GM23338 (cell line): ENCODE measurements around the gene RPS4Y1. TPM values are rescaled to one million over a fixed set of nuclear protein-coding genes. Genes with fewer than 3 reads are reported as not detected.

Source experiments
- ATAC-seq: fragments of 200-7000 bp; cut with Tn5 transposase; 3 replicates; pipeline ENCODE4 v1.9.1; 2020
- DNase-seq: peaks from one replicate; pipeline ENCODE4 v3.0.0-alpha.2; 2015; ENCODE audit warnings: low spot score
- H2AFZ ChIP-seq: fragments of 200-600 bp; sonication (generic); 2 replicates; pipeline ENCODE4 v1.8.0; 2016; ENCODE audit warnings: antibody characterized with exemption, mild to moderate bottlenecking, moderate library complexity
- H3F3A ChIP-seq: fragments of 200-600 bp; sonication (generic); replicated peaks from 2 replicates; pipeline ENCODE4 v1.8.0; 2017; ENCODE audit warnings: antibody characterized with exemption, mixed run types, low read depth
- H3K27ac ChIP-seq: fragments of 200-600 bp; sonication (generic); 2 replicates; pipeline ENCODE4 v1.6.1; 2016; ENCODE audit warnings: low read depth
- H3K27me3 ChIP-seq: fragments of 200-600 bp; sonication (generic); 2 replicates; pipeline ENCODE4 v1.8.0; 2016; ENCODE audit warnings: mild to moderate bottlenecking, mixed run types, moderate library complexity; ENCODE audit not compliant: insufficient read depth
- H3K36me3 ChIP-seq: fragments of 200-600 bp; sonication (generic); 2 replicates; pipeline ENCODE4 v1.8.0; 2016; ENCODE audit warnings: mild to moderate bottlenecking; ENCODE audit not compliant: insufficient read depth
- H3K4me1 ChIP-seq: fragments of 200-600 bp; sonication (generic); 2 replicates; pipeline ENCODE4 v1.8.0; 2016; ENCODE audit warnings: mild to moderate bottlenecking, moderate library complexity; ENCODE audit not compliant: insufficient read depth
- H3K4me2 ChIP-seq: fragments of 200-600 bp; sonication (generic); 2 replicates; pipeline ENCODE4 v1.7.1; 2017; ENCODE audit warnings: mixed run types
- H3K4me3 ChIP-seq: fragments of 200-600 bp; sonication (generic); 2 replicates; pipeline ENCODE4 v1.6.1; 2016; ENCODE audit warnings: mixed run types
- H3K79me2 ChIP-seq: fragments of 200-600 bp; sonication (generic); replicated peaks from 2 replicates; pipeline ENCODE4 v1.8.0; 2017; ENCODE audit warnings: mild to moderate bottlenecking; ENCODE audit not compliant: insufficient read depth
- H3K9me2 ChIP-seq: fragments of 200-600 bp; sonication (generic); 2 replicates; pipeline ENCODE4 v1.8.0; 2017; ENCODE audit not compliant: insufficient read depth
- H4K20me1 ChIP-seq: fragments of 200-600 bp; sonication (generic); replicated peaks from 2 replicates; pipeline ENCODE4 v1.8.0; 2017; ENCODE audit warnings: mild to moderate bottlenecking; ENCODE audit not compliant: insufficient read depth
- H3K27ac Mint-ChIP-seq: 2 replicates; pipeline ENCODE4 v1.8.0; 2020; ENCODE audit warnings: inconsistent platforms, mild to moderate bottlenecking, moderate library complexity, mixed read lengths
- H3K27me3 Mint-ChIP-seq: 3 replicates; pipeline ENCODE4 v1.8.0; 2022; ENCODE audit warnings: low read depth, mild to moderate bottlenecking, moderate library complexity, mixed read lengths, inconsistent platforms; ENCODE audit not compliant: insufficient read depth, poor library complexity
- H3K36me3 Mint-ChIP-seq: 3 replicates; pipeline ENCODE4 v1.8.0; 2021; ENCODE audit warnings: low read depth, mild to moderate bottlenecking, inconsistent platforms, moderate library complexity, mixed read lengths
- H3K4me1 Mint-ChIP-seq: 3 replicates; pipeline ENCODE4 v1.8.0; 2020; ENCODE audit warnings: mild to moderate bottlenecking, inconsistent platforms, mixed read lengths
- H3K4me3 Mint-ChIP-seq: 3 replicates; pipeline ENCODE4 v1.8.0; 2021; ENCODE audit warnings: moderate library complexity, mild to moderate bottlenecking, inconsistent platforms, mixed read lengths
- H3K9me3 Mint-ChIP-seq: 3 replicates; pipeline ENCODE4 v1.8.0; 2020; ENCODE audit warnings: moderate library complexity, mild to moderate bottlenecking, inconsistent platforms, mixed read lengths
- CREB1 ChIP-seq: fragments of 250-450 bp; sonication (Bioruptor Pico); IDR thresholded peaks from 2 replicates; pipeline ENCODE4 v1.5.0; 2020; ENCODE audit warnings: low read depth, mild to moderate bottlenecking, moderate library complexity
- EZH2phosphoT487 ChIP-seq: fragments of 200-600 bp; sonication (generic); IDR thresholded peaks from one replicate; pipeline ENCODE4 v1.8.1; 2018; ENCODE audit warnings: antibody characterized with exemption; ENCODE audit not compliant: unreplicated experiment
- JUNB ChIP-seq: IDR thresholded peaks from one replicate; pipeline ENCODE4 v1.6.1; 2016; ENCODE audit warnings: antibody characterized with exemption; ENCODE audit not compliant: unreplicated experiment
- POLR2AphosphoS5 ChIP-seq: IDR thresholded peaks from 2 replicates; pipeline ENCODE4 v1.6.1; 2016; ENCODE audit warnings: antibody characterized with exemption, low read depth
- STAT1 ChIP-seq: IDR thresholded peaks from one replicate; pipeline ENCODE4 v1.6.1; 2016; ENCODE audit warnings: antibody characterized with exemption; ENCODE audit not compliant: unreplicated experiment
- ZNF114 ChIP-seq: fragments of 250-450 bp; sonication (Bioruptor Pico); IDR thresholded peaks from 2 replicates; pipeline ENCODE4 v1.5.0; 2020; ENCODE audit warnings: mild to moderate bottlenecking, moderate library complexity
- polyA plus RNA-seq: library from polyadenylated mRNA; unstranded; fragments of >200 nt; fragmentation: Nextera tagmentation; extraction: Ambion mirVana; gene quantifications from 2 replicates; pipeline ENCODE4 v1.2.1, GENCODE V29; 2016
- total RNA-seq: library from RNA; depleted of rRNA; stranded (reverse); fragments of >200 nt; shearing (Covaris generic); gene quantifications from 2 replicates; pipeline ENCODE4 v1.2.3, GENCODE V29; 2014
- TF ChIP-seq, protein P1 (sequence below): fragments of 250-450 bp; sonication (Bioruptor Pico); IDR thresholded peaks from 2 replicates; pipeline ENCODE4 v1.5.0; 2020; ENCODE audit warnings: mild to moderate bottlenecking, moderate library complexity
- TF ChIP-seq, protein P2 (sequence below), 2 experiments: fragments of 200-600 bp in 1 of 2; sonication (generic) in 1 of 2; conservative IDR thresholded peaks; 2 replicates each; pipeline versions ENCODE4 v1.5.1 to v1.6.1; 2016 to 2017; ENCODE audit warnings: antibody characterized with exemption in 2 of 2, low read depth in 2 of 2, mild to moderate bottlenecking in 2 of 2, moderate library complexity in 1 of 2

RPS4Y1 gene
- total and polyA plus RNA-seq, 2 experiments from 2014 or later: 216 to 294 TPM

DNA sequence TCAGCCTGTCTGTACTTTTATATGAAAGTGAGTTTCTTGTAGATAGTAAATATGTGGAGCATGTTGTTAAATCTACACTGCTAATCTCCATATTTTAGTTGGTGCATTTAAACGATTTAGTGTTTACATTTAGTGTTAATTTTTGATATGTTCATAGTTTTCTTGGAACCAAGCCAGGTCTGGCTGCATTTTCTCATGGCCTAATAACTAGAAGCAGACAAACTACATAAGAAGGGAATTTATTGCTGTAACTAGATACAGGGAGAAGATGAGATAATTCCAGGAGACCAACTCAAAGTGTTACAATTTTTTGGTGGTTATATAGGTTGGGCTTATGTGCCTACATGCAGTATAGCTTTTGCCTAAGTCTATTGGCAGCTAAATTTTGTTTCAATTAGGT, 32.8 kb downstream of the RPS4Y1 start (continued):
- TF ChIP-seq, protein P1, sequence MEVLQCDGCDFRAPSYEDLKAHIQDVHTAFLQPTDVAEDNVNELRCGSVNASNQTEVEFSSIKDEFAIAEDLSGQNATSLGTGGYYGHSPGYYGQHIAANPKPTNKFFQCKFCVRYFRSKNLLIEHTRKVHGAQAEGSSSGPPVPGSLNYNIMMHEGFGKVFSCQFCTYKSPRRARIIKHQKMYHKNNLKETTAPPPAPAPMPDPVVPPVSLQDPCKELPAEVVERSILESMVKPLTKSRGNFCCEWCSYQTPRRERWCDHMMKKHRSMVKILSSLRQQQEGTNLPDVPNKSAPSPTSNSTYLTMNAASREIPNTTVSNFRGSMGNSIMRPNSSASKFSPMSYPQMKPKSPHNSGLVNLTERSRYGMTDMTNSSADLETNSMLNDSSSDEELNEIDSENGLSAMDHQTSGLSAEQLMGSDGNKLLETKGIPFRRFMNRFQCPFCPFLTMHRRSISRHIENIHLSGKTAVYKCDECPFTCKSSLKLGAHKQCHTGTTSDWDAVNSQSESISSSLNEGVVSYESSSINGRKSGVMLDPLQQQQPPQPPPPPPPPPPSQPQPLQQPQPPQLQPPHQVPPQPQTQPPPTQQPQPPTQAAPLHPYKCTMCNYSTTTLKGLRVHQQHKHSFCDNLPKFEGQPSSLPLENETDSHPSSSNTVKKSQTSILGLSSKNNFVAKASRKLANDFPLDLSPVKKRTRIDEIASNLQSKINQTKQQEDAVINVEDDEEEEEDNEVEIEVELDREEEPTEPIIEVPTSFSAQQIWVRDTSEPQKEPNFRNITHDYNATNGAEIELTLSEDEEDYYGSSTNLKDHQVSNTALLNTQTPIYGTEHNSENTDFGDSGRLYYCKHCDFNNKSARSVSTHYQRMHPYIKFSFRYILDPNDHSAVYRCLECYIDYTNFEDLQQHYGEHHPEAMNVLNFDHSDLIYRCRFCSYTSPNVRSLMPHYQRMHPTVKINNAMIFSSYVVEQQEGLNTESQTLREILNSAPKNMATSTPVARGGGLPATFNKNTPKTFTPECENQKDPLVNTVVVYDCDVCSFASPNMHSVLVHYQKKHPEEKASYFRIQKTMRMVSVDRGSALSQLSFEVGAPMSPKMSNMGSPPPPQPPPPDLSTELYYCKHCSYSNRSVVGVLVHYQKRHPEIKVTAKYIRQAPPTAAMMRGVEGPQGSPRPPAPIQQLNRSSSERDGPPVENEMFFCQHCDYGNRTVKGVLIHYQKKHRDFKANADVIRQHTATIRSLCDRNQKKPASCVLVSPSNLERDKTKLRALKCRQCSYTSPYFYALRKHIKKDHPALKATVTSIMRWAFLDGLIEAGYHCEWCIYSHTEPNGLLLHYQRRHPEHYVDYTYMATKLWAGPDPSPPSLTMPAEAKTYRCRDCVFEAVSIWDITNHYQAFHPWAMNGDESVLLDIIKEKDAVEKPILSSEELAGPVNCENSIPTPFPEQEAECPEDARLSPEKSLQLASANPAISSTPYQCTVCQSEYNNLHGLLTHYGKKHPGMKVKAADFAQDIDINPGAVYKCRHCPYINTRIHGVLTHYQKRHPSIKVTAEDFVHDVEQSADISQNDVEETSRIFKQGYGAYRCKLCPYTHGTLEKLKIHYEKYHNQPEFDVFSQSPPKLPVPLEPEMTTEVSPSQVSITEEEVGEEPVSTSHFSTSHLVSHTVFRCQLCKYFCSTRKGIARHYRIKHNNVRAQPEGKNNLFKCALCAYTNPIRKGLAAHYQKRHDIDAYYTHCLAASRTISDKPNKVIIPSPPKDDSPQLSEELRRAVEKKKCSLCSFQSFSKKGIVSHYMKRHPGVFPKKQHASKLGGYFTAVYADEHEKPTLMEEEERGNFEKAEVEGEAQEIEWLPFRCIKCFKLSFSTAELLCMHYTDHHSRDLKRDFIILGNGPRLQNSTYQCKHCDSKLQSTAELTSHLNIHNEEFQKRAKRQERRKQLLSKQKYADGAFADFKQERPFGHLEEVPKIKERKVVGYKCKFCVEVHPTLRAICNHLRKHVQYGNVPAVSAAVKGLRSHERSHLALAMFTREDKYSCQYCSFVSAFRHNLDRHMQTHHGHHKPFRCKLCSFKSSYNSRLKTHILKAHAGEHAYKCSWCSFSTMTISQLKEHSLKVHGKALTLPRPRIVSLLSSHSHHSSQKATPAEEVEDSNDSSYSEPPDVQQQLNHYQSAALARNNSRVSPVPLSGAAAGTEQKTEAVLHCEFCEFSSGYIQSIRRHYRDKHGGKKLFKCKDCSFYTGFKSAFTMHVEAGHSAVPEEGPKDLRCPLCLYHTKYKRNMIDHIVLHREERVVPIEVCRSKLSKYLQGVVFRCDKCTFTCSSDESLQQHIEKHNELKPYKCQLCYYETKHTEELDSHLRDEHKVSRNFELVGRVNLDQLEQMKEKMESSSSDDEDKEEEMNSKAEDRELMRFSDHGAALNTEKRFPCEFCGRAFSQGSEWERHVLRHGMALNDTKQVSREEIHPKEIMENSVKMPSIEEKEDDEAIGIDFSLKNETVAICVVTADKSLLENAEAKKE: no peak

DNA sequence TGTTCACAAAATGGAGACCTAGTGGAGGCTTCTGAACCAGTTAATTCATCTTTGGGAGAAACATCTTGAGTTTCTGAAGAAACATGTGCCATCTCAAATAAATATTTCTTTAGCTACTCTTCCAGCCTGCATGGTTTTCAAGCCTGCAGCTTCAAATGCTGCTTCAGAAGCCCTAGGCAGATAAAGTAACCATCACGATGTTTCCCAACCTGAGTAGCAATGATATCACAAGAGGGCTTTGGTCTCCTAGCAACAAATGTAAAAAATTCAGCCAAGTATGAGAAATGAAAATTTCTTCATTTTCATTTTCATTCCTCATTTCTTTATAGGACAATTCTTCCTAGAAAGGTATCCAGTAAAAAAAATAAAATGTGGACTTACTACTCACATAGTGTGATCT, 42.2 kb downstream of the RPS4Y1 start:
- no peaks in the 10 kb centered on the region for H4K20me1 ChIP-seq
- H3K27me3 Mint-ChIP-seq: peaks cover 4% of the 10 kb centered on the region
- H3K79me2 ChIP-seq: no peaks in the 10 kb centered on the region
- no peak overlapping the region for H3K4me2 ChIP-seq
- no peaks in the 10 kb centered on the region for H3F3A ChIP-seq
- no peaks in the 10 kb centered on the region for H3K27me3 ChIP-seq
- ATAC-seq (no peak), DNase-seq (no peak)
- no peaks in the 10 kb centered on the region for H3K36me3 ChIP-seq
- no peaks in the 10 kb centered on the region; the same call in 2 of the 3 replicates for H3K9me3 Mint-ChIP-seq
- H2AFZ ChIP-seq: no peak overlapping the region
- no peak overlapping the region for H3K4me3 Mint-ChIP-seq
- H3K27ac ChIP-seq: no peak overlapping the region
- H3K4me3 ChIP-seq: no peak overlapping the region
- H3K4me1 Mint-ChIP-seq: peaks cover 23% of the 10 kb centered on the region; the same call in 2 of the 3 replicates
- H3K27ac Mint-ChIP-seq: no peak overlapping the region
- no peaks in the 10 kb centered on the region for H3K4me1 ChIP-seq
- H3K9me2 ChIP-seq: no peaks in the 10 kb centered on the region
- H3K36me3 Mint-ChIP-seq: no peaks in the 10 kb centered on the region
- TF ChIP-seq POLR2AphosphoS5 (no peak), JUNB (no peak), ZNF114 (CRISPR knock-in tag) (no peak), CREB1 (CRISPR knock-in tag) (no peak), STAT1 (no peak), EZH2phosphoT487 (no peak)
- TF ChIP-seq, protein P2, sequence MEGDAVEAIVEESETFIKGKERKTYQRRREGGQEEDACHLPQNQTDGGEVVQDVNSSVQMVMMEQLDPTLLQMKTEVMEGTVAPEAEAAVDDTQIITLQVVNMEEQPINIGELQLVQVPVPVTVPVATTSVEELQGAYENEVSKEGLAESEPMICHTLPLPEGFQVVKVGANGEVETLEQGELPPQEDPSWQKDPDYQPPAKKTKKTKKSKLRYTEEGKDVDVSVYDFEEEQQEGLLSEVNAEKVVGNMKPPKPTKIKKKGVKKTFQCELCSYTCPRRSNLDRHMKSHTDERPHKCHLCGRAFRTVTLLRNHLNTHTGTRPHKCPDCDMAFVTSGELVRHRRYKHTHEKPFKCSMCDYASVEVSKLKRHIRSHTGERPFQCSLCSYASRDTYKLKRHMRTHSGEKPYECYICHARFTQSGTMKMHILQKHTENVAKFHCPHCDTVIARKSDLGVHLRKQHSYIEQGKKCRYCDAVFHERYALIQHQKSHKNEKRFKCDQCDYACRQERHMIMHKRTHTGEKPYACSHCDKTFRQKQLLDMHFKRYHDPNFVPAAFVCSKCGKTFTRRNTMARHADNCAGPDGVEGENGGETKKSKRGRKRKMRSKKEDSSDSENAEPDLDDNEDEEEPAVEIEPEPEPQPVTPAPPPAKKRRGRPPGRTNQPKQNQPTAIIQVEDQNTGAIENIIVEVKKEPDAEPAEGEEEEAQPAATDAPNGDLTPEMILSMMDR (conservative IDR thresholded peaks at IDR 0.05; ENCODE audit: low read depth in 2 of 2): no peak
- TF ChIP-seq, protein P1: no peak
